ENCODE measurements around the gene PTPRA. TPM values are rescaled to one million over a fixed set of nuclear protein-coding genes. Genes with fewer than 3 reads are reported as not detected.

The PTPRA gene
- total RNA-seq, 1 experiment from 2014 or later = 56.9 TPM

- CTCF ChIA-PET = no interaction called here
- no peak for TF ChIP-seq CTCF (conservative IDR thresholded peaks at IDR 0.05; ENCODE audit: low read depth, low read length)
- TF ChIP-seq EZH2 (IDR thresholded peaks at IDR 0.05; ENCODE audit: borderline replicate concordance, low read depth, low read length, poor library complexity, severe bottlenecking) = no peak
- peaks cover 45% of the 10 kb centered on the region for H3K27me3 ChIP-seq (replicated peaks; ENCODE audit: insufficient read depth, low read depth, low read length, poor library complexity)
- H3K36me3 ChIP-seq (ENCODE audit: insufficient read depth, low read length, poor library complexity, severe bottlenecking) = no peaks in the 10 kb centered on the region
- POLR2A ChIA-PET (ENCODE audit: low non-redundant PET) = no interaction called here
- H3K4me1 ChIP-seq (ENCODE audit: insufficient read depth, low read length, poor library complexity, severe bottlenecking) = no peaks in the 10 kb centered on the region
- no peak overlapping the region for H3K4me3 ChIP-seq (ENCODE audit: low read depth, low read length, poor library complexity, severe bottlenecking)
- no peak for DNase-seq (ENCODE audit: low spot score)
- intact Hi-C loops (cut with micrococcal nuclease; ENCODE audit: unreplicated experiment) = no loop called here
- no TSS peak for BruUV-seq (replicated peaks)
- no peak overlapping the region for H3K27ac ChIP-seq (ENCODE audit: low read depth, low read length, poor library complexity, severe bottlenecking)
- H3K9me3 ChIP-seq (ENCODE audit: low read depth, low read length, poor library complexity, severe bottlenecking) = no peaks in the 10 kb centered on the region
Observed at GRCh38 chr20:3081641-3082040, 208.4 kb downstream of the PTPRA start.

GRCh38 chr20:3082306-3082951 lies 209.1 kb downstream of the PTPRA start:
- CTCF ChIA-PET = interaction anchor here (0.6 kb wide), 1 partner anchor 734 kb away, joined by 3 read pairs; no protein-coding TSS in a partner anchor
- Histone ChIP-seq H3K9me3 (ENCODE audit: low read depth, low read length, poor library complexity, severe bottlenecking) (no peaks in the 10 kb centered on the region), H3K27me3 (replicated peaks; ENCODE audit: insufficient read depth, low read depth, low read length, poor library complexity) (peaks cover 45% of the 10 kb centered on the region), H3K4me3 (ENCODE audit: low read depth, low read length, poor library complexity, severe bottlenecking) (peak overlapping the region; percentile 25), H3K36me3 (ENCODE audit: insufficient read depth, low read length, poor library complexity, severe bottlenecking) (no peaks in the 10 kb centered on the region), H3K27ac (ENCODE audit: low read depth, low read length, poor library complexity, severe bottlenecking) (no peak overlapping the region), H3K4me1 (ENCODE audit: insufficient read depth, low read length, poor library complexity, severe bottlenecking) (no peaks in the 10 kb centered on the region)
- DNase-seq (ENCODE audit: low spot score) = no peak
- TF ChIP-seq CTCF (conservative IDR thresholded peaks at IDR 0.05; ENCODE audit: low read depth, low read length) = no peak
- peak; percentile 92 for TF ChIP-seq EZH2 (IDR thresholded peaks at IDR 0.05; ENCODE audit: borderline replicate concordance, low read depth, low read length, poor library complexity, severe bottlenecking)
- BruUV-seq (replicated peaks) = no TSS peak
- intact Hi-C loops (cut with micrococcal nuclease; ENCODE audit: unreplicated experiment) = no loop called here
- POLR2A ChIA-PET (ENCODE audit: low non-redundant PET) = no interaction called here

GRCh38 chr20:3082955-3083952 lies 210.0 kb downstream of the PTPRA start:
- BruUV-seq (replicated peaks) = no TSS peak
- intact Hi-C loops (cut with micrococcal nuclease; ENCODE audit: unreplicated experiment) = no loop called here
- CTCF ChIA-PET = no interaction called here

More at GRCh38 chr20:3082955-3083952, 210.0 kb downstream of the PTPRA start:
- Histone ChIP-seq H3K27me3 (replicated peaks; ENCODE audit: insufficient read depth, low read depth, low read length, poor library complexity) (peaks cover 45% of the 10 kb centered on the region), H3K27ac (ENCODE audit: low read depth, low read length, poor library complexity, severe bottlenecking) (no peak overlapping the region), H3K4me1 (ENCODE audit: insufficient read depth, low read length, poor library complexity, severe bottlenecking) (no peaks in the 10 kb centered on the region), H3K9me3 (ENCODE audit: low read depth, low read length, poor library complexity, severe bottlenecking) (no peaks in the 10 kb centered on the region), H3K36me3 (ENCODE audit: insufficient read depth, low read length, poor library complexity, severe bottlenecking) (no peaks in the 10 kb centered on the region), H3K4me3 (ENCODE audit: low read depth, low read length, poor library complexity, severe bottlenecking) (no peak overlapping the region)
- POLR2A ChIA-PET (ENCODE audit: low non-redundant PET) = no interaction called here
- no peak for DNase-seq (ENCODE audit: low spot score)
- TF ChIP-seq CTCF (conservative IDR thresholded peaks at IDR 0.05; ENCODE audit: low read depth, low read length) (no peak), EZH2 (IDR thresholded peaks at IDR 0.05; ENCODE audit: borderline replicate concordance, low read depth, low read length, poor library complexity, severe bottlenecking) (no peak)
